Measurements from ENCODE around the gene SFI1. TPM values are rescaled to one million over a fixed set of nuclear protein-coding genes. Genes with fewer than 3 reads are reported as not detected.

Gene SFI1
- total RNA-seq, 3 donors from 2014 or later (not counting 1 experiment from before 2014, with no cell fraction given), result 208 to 225 (median 217) TPM

DNA sequence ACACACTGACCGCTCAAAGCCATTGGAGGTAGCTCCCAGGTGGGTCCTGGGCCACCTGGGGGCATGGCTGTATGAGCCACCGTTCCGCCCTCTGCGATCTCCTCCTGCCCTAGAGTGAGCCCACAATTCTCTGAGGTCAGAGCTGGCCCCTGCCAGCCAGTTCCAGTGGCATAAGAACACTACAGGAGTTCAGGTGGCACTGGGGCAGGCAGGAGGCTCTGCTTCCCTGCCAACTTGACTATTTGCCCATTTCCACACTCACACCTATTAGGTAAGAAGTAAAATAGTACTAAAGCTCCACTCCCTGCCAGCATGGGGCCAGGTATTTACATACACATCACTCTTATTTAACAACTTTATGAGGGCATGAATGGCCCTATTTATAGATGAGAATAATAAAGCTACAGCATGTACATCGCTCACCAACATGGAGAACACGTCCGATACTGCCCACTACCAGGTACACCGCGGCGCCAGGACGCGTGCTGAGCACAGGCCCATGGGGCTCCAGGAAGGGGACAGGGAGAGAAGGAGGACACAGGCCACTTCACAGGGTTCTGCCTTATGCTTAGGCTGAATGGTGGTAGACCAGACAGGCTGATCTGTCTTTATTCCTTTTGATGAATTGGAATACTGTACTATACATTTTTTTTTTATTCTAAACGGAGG lies 139.4 kb downstream of the SFI1 start:
- peak overlapping the region; percentile 46 for H3K4me3 Mint-ChIP-seq
- no peaks in the 10 kb centered on the region for H3K9me3 ChIP-seq (ENCODE audit: control insufficient read depth, insufficient read depth, low read length)
- no peaks in the 10 kb centered on the region for H3K36me3 Mint-ChIP-seq
- DNase-seq (no peak), ATAC-seq (no peak)
- intact Hi-C loops (cut with micrococcal nuclease), result no loop called here
- peaks cover 51% of the 10 kb centered on the region for H3K4me1 ChIP-seq (ENCODE audit: control insufficient read depth, insufficient read depth, low read length)
- H3K27ac Mint-ChIP-seq, result peak overlapping the region; percentile 56 to 75
- H3K4me1 Mint-ChIP-seq, result peaks cover 38 to 42% of the 10 kb centered on the region in 2 donors
- TF ChIP-seq, protein P1, sequence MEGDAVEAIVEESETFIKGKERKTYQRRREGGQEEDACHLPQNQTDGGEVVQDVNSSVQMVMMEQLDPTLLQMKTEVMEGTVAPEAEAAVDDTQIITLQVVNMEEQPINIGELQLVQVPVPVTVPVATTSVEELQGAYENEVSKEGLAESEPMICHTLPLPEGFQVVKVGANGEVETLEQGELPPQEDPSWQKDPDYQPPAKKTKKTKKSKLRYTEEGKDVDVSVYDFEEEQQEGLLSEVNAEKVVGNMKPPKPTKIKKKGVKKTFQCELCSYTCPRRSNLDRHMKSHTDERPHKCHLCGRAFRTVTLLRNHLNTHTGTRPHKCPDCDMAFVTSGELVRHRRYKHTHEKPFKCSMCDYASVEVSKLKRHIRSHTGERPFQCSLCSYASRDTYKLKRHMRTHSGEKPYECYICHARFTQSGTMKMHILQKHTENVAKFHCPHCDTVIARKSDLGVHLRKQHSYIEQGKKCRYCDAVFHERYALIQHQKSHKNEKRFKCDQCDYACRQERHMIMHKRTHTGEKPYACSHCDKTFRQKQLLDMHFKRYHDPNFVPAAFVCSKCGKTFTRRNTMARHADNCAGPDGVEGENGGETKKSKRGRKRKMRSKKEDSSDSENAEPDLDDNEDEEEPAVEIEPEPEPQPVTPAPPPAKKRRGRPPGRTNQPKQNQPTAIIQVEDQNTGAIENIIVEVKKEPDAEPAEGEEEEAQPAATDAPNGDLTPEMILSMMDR (IDR thresholded peaks at IDR 0.05), result no peak
- peaks cover 2% of the 10 kb centered on the region for H3K36me3 ChIP-seq (ENCODE audit: control insufficient read depth, insufficient read depth, low read length)
- H3K4me3 ChIP-seq (ENCODE audit: low read length), result no peak overlapping the region
- H3K9me3 Mint-ChIP-seq, result no peaks in the 10 kb centered on the region
- no peak overlapping the region for H3K27ac ChIP-seq (ENCODE audit: low read length)
- H3K27me3 ChIP-seq (ENCODE audit: control insufficient read depth, insufficient read depth, low read length), result no peaks in the 10 kb centered on the region
- WGBS (ENCODE audit: insufficient coverage), result 92% methylated on average over 13 of the region's 13 CpGs
- H3K27me3 Mint-ChIP-seq (ENCODE audit: low read depth in 2 of 2), result no peaks in the 10 kb centered on the region

GRCh38 chr22:31637447-31637890 lies 141.1 kb downstream of the SFI1 start:
- peaks cover 2% of the 10 kb centered on the region for H3K36me3 ChIP-seq (ENCODE audit: control insufficient read depth, insufficient read depth, low read length)
- Mint-ChIP-seq H3K27ac (peak overlapping the region; percentile 88), H3K9me3 (no peaks in the 10 kb centered on the region), H3K4me1 (peaks cover 38 to 47% of the 10 kb centered on the region in 2 donors), H3K36me3 (no peaks in the 10 kb centered on the region), H3K4me3 (peak overlapping the region; percentile 76), H3K27me3 (ENCODE audit: low read depth in 2 of 2) (no peaks in the 10 kb centered on the region)
- peak overlapping the region; percentile 83 for H3K27ac ChIP-seq (ENCODE audit: low read length)
- intact Hi-C loops (cut with micrococcal nuclease), result no loop called here
- peak; percentile 61 to 77 (median 68) for ATAC-seq
- no peaks in the 10 kb centered on the region for H3K27me3 ChIP-seq (ENCODE audit: control insufficient read depth, insufficient read depth, low read length)
- TF ChIP-seq, protein P1 (IDR thresholded peaks at IDR 0.05), result no peak
- DNase-seq, result peak; percentile 27 to 35
- 23% methylated on average over 10 of the region's 10 CpGs for whole genome bisulfite sequencing (ENCODE audit: insufficient coverage)
- peak overlapping the region; percentile 38 for H3K4me3 ChIP-seq (ENCODE audit: low read length)
- no peaks in the 10 kb centered on the region for H3K9me3 ChIP-seq (ENCODE audit: control insufficient read depth, insufficient read depth, low read length)
- H3K4me1 ChIP-seq (ENCODE audit: control insufficient read depth, insufficient read depth, low read length), result peaks cover 43% of the 10 kb centered on the region

- peaks cover 38 to 47% of the 10 kb centered on the region in 2 donors for H3K4me1 Mint-ChIP-seq
- peak overlapping the region; percentile 88 for H3K27ac Mint-ChIP-seq
- 23% methylated on average over 14 of the region's 15 CpGs for WGBS (ENCODE audit: insufficient coverage)
- DNase-seq (peak in 1 of 2 donors; percentile 30), ATAC-seq (peak; percentile 70 to 87 (median 78))
- intact Hi-C loops (cut with micrococcal nuclease), result no loop called here
- Histone ChIP-seq H3K4me3 (ENCODE audit: low read length) (peak overlapping the region; percentile 38), H3K36me3 (ENCODE audit: control insufficient read depth, insufficient read depth, low read length) (peaks cover 2% of the 10 kb centered on the region), H3K27ac (ENCODE audit: low read length) (peak overlapping the region; percentile 83), H3K9me3 (ENCODE audit: control insufficient read depth, insufficient read depth, low read length) (no peaks in the 10 kb centered on the region), H3K27me3 (ENCODE audit: control insufficient read depth, insufficient read depth, low read length) (no peaks in the 10 kb centered on the region), H3K4me1 (ENCODE audit: control insufficient read depth, insufficient read depth, low read length) (peaks cover 43% of the 10 kb centered on the region)
- no peaks in the 10 kb centered on the region for H3K36me3 Mint-ChIP-seq
- TF ChIP-seq, protein P1 (IDR thresholded peaks at IDR 0.05), result no peak
- peak overlapping the region; percentile 76 for H3K4me3 Mint-ChIP-seq
- no peaks in the 10 kb centered on the region for H3K27me3 Mint-ChIP-seq (ENCODE audit: low read depth in 2 of 2)
- no peaks in the 10 kb centered on the region for H3K9me3 Mint-ChIP-seq
Observed at GRCh38 chr22:31637891-31638618, 141.7 kb downstream of the SFI1 start.

All from natural killer cell (primary cell).